Neural cell (in vitro differentiated cells): Measurements from ENCODE around the gene CMKLR1.

Source experiments
- RAD21 ChIP-seq: fragments of 450-650 bp; conservative IDR thresholded peaks from 2 replicates; pipeline ENCODE4 v1.6.1; 2014; ENCODE audit warnings: antibody characterized with exemption, mild to moderate bottlenecking, moderate library complexity
- SMC3 ChIP-seq: fragments of 450-650 bp; conservative IDR thresholded peaks from 2 replicates; pipeline ENCODE4 v1.6.1; 2014; ENCODE audit warnings: antibody characterized with exemption, mild to moderate bottlenecking, moderate library complexity; ENCODE audit not compliant: poor library complexity
- TF ChIP-seq, protein P1 (sequence below): fragments of 450-650 bp; IDR thresholded peaks from 2 replicates; pipeline ENCODE4 v1.5.1; 2014; ENCODE audit warnings: antibody characterized with exemption, mild to moderate bottlenecking, moderate library complexity; ENCODE audit not compliant: poor library complexity, severe bottlenecking

DNA sequence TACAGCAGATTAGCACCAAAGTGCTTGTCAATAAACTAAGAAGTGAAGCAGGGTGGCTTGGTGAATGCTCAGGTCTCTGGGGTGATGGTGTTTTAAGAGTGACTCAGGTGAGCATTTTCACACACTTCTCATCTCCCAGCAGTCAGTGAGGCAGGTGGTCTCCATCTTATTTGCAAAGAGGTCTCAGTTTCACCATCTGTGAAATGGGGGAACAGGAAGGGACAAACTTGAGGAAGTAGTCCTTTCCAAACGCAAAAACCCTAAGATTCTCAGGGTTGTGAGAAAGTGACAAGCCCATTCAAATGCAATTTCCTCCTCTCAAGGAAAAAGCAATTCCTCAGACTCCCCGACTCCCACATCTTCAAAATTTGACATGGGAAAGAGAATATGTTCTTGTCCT lies 54.1 kb downstream of the CMKLR1 start:
- TF ChIP-seq SMC3 (no peak), RAD21 (no peak)
- TF ChIP-seq, protein P1, sequence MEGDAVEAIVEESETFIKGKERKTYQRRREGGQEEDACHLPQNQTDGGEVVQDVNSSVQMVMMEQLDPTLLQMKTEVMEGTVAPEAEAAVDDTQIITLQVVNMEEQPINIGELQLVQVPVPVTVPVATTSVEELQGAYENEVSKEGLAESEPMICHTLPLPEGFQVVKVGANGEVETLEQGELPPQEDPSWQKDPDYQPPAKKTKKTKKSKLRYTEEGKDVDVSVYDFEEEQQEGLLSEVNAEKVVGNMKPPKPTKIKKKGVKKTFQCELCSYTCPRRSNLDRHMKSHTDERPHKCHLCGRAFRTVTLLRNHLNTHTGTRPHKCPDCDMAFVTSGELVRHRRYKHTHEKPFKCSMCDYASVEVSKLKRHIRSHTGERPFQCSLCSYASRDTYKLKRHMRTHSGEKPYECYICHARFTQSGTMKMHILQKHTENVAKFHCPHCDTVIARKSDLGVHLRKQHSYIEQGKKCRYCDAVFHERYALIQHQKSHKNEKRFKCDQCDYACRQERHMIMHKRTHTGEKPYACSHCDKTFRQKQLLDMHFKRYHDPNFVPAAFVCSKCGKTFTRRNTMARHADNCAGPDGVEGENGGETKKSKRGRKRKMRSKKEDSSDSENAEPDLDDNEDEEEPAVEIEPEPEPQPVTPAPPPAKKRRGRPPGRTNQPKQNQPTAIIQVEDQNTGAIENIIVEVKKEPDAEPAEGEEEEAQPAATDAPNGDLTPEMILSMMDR: no peak
